Gastrocnemius medialis (tissue), 4 donors: Measurements from ENCODE around the gene NSMF. TPM values are rescaled to one million over a fixed set of nuclear protein-coding genes. Genes with fewer than 3 reads are reported as not detected.

Experiments
- ATAC-seq, 2 donors: fragments of 150-250 bp; one replicate each; pipeline ENCODE4 v1.9.1; 2016
- DNase-seq, 2 donors: peaks; one replicate each; pipeline ENCODE4 v3.0.0-alpha.2; 2019
- H3K27ac ChIP-seq, 4 donors: fragments of 200-600 bp; sonication (generic); 1 replicate in 1 of 4; 2 replicates in 3 of 4; pipeline ENCODE4 v1.5.1; 2016 to 2018; ENCODE audit warnings: mild to moderate bottlenecking in 2 of 4, moderate library complexity in 1 of 4
- H3K27me3 ChIP-seq, 3 donors: fragments of 200-600 bp; sonication (generic) in 2 of 3; 1 replicate in 1 of 3; 2 replicates in 2 of 3; pipeline versions ENCODE4 v1.5.1 to v1.6.0; 2016 to 2019; ENCODE audit warnings: mild to moderate bottlenecking in 1 of 3, moderate library complexity in 1 of 3
- H3K36me3 ChIP-seq, 2 donors: fragments of 200-600 bp; sonication (generic) in 1 of 2; one replicate each; pipeline ENCODE4 v1.5.1; 2017 to 2018
- H3K4me1 ChIP-seq, 2 donors: fragments of 200-600 bp; sonication (generic) in 1 of 2; one replicate each; pipeline ENCODE4 v1.5.1; 2016 to 2017; ENCODE audit warnings: mild to moderate bottlenecking in 2 of 2
- H3K4me3 ChIP-seq, 4 donors: fragments of 200-600 bp; sonication (generic) in 3 of 4; 1 replicate in 1 of 4; 2 replicates in 3 of 4; pipeline ENCODE4 v1.5.1; 2016 to 2019; ENCODE audit warnings: mild to moderate bottlenecking in 2 of 4
- H3K9me3 ChIP-seq, 3 donors: fragments of 200-600 bp; sonication (generic) in 2 of 3; 1 replicate in 1 of 3; 2 replicates in 2 of 3; pipeline ENCODE4 v1.5.1; 2016 to 2019
- POLR2A ChIP-seq, 2 donors: fragments of 450-650 bp; IDR thresholded peaks; one replicate each; pipeline ENCODE4 v1.6.1; 2017; ENCODE audit warnings: antibody characterized with exemption in 2 of 2, mild to moderate bottlenecking in 2 of 2, moderate library complexity in 2 of 2
- in situ Hi-C, 4 donors: fragments of 200-750 bp; cut with MboI; loops; one replicate each; pipeline versions ENCODE4 v1.15.0 to v1.8.0; 2017; ENCODE audit warnings: low sequenced_read_pairs in 4 of 4
- intact Hi-C: fragments of 100-400 bp; cut with DNase I; formaldehyde crosslinking; loops from one replicate; pipeline ENCODE4 v1.15.1; 2023; ENCODE audit warnings: low total_unique reads
- total RNA-seq, 4 donors: library from RNA; depleted of rRNA; stranded (reverse); fragments of >200 nt; gene quantifications; one replicate each; pipeline versions ENCODE4 v1.1.0 to v1.2.3, GENCODE V29; 2016
- TF ChIP-seq, protein P1 (sequence below), 5 experiments: fragments of 450-650 bp in 3 of 5; fragments of 200-600 bp in 2 of 5; sonication (generic) in 2 of 5; IDR thresholded peaks in 4 of 5; conservative IDR thresholded peaks in 1 of 5; 1 replicate in 4 of 5; 2 replicates in 1 of 5; pipeline ENCODE4 v1.5.1; 2016 to 2019; ENCODE audit warnings: antibody characterized with exemption in 5 of 5, mild to moderate bottlenecking in 3 of 5, moderate library complexity in 3 of 5

Gene NSMF
- total RNA-seq, 4 donors from 2014 or later = 4.4 to 8.4 (median 7.1) TPM

DNA sequence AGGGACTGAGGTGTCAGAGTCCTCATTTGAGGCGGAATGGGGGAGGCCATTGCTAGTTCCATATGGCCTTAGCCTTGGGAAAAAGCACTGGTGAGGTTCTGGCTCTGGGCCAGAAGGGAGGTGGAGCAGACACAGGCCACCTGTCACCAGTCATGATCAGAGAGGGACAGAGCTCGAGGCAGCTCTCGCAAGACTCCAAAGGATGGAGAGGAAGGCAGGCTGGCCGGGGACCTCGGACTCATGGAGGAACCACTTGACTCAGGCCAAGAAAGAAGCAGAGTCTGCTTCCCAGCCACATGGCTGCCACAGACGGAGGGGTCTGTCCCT is 29.2 kb upstream of the NSMF start:
- TF ChIP-seq, protein P1, sequence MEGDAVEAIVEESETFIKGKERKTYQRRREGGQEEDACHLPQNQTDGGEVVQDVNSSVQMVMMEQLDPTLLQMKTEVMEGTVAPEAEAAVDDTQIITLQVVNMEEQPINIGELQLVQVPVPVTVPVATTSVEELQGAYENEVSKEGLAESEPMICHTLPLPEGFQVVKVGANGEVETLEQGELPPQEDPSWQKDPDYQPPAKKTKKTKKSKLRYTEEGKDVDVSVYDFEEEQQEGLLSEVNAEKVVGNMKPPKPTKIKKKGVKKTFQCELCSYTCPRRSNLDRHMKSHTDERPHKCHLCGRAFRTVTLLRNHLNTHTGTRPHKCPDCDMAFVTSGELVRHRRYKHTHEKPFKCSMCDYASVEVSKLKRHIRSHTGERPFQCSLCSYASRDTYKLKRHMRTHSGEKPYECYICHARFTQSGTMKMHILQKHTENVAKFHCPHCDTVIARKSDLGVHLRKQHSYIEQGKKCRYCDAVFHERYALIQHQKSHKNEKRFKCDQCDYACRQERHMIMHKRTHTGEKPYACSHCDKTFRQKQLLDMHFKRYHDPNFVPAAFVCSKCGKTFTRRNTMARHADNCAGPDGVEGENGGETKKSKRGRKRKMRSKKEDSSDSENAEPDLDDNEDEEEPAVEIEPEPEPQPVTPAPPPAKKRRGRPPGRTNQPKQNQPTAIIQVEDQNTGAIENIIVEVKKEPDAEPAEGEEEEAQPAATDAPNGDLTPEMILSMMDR (IDR thresholded peaks at IDR 0.05 in 4 of 5, conservative IDR thresholded peaks at IDR 0.05 in 1 of 5) = no peak
- no peak for TF ChIP-seq POLR2A (IDR thresholded peaks at IDR 0.05)
- Histone ChIP-seq H3K9me3 (no peaks in the 10 kb centered on the region), H3K27ac (no peak overlapping the region), H3K4me1 (no peaks in the 10 kb centered on the region), H3K36me3 (peaks cover 0 to 19% of the 10 kb centered on the region in 2 donors), H3K27me3 (no peaks in the 10 kb centered on the region), H3K4me3 (no peak overlapping the region)
- in situ Hi-C loops (no loop called here), intact Hi-C loops (no loop called here)
- no peak for ATAC-seq
- no peak for DNase-seq

DNA sequence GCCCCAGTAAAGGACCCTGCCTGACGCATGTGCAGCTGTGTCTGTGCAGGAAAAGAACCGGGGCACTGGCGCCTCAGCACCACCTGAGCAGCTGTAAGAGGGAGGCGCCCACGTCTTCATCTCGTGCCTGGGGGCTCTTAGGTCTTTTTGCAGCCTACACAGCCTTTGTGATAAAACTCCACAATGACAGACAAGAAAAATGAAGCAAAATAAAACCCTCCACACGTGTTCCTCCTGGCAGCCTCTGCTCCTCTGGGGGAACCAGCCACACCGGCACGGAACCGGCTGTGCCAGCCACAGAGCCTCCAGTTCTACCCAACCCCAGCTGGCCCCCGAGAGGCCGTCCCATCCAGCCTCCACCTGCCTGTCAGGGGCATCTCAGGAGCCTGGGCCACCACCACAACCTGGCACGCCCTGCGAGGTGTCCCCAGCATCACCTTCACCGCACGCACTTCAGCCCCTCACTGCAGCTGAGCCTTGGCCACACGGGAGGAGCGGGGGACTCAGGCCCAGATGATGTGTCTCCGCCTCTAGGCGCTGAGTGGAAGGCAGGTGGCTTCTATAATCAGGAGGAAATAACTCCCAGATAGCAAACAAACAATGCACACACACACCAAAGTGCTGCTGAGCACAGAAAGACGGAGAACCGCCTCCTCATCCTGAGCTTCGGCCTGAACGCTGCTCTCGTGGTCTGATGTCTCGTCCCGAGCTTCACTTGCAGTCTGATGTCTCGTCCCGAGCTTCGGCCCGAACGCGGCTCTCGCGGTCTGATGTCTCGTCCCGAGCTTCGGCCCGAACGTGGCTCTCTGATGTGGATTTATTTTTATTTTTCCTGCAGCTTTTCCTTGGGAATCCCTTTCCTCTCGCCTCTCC is 28.6 kb upstream of the NSMF start:
- no peak for ATAC-seq
- H3K9me3 ChIP-seq = no peaks in the 10 kb centered on the region
- no peak overlapping the region for H3K27ac ChIP-seq
- no peaks in the 10 kb centered on the region for H3K4me1 ChIP-seq
- intact Hi-C loops = no loop called here
- peaks cover 0 to 19% of the 10 kb centered on the region in 2 donors for H3K36me3 ChIP-seq
- no peak for DNase-seq
- no peaks in the 10 kb centered on the region for H3K27me3 ChIP-seq
- in situ Hi-C loops = no loop called here
- no peak overlapping the region for H3K4me3 ChIP-seq
- no peak for TF ChIP-seq POLR2A (IDR thresholded peaks at IDR 0.05)
- TF ChIP-seq, protein P1 (IDR thresholded peaks at IDR 0.05 in 4 of 5, conservative IDR thresholded peaks at IDR 0.05 in 1 of 5) = no peak

DNA sequence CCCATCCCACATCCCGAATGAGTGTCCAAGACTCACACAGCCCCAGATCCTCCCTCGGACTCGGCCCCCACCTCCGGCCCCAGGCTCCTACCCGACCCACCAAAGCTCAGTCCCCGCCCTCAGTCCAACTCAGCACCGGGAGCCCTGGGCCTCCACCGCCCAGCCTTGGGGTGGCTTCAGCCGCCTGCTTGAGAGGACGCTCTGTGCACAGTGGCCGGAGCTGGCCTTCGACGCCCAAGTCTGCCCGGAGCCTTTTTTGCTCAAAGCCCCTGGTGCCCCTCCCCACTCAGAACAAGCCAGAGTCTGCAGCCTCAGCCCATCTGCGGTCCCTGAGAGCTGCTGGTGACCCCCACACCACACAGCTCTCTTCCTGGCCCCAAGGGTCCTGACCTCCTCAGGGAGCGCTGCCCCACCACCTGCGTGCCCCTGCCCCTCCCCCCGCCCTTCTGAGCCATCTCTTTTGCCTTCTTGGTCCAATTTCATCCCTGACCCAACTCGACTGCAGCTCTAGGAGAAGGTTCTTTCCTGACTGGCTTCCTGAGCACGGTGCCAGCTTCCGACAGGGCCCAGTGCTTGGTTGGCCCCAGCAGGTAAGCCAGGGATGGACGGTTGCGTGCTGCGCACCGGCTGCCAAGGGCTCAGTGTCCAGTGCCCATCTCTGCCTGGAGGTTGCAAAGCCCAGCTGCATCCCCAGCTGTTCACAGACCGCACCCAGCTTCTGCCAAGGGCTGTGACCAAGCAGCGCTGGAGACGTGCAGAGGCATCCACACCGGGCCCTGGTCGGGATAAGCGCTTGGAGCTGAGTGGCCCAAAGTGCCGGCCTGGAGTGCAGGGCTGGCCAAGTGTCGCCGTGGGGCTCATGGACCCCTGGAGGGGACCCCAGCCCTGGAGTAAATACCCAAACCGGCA is 27.7 kb upstream of the NSMF start:
- H3K36me3 ChIP-seq = peaks cover 0 to 19% of the 10 kb centered on the region in 2 donors
- H3K4me3 ChIP-seq = no peak overlapping the region
- no peaks in the 10 kb centered on the region for H3K27me3 ChIP-seq
- no peak for ATAC-seq
- no peak for TF ChIP-seq POLR2A (IDR thresholded peaks at IDR 0.05)
- TF ChIP-seq, protein P1 (IDR thresholded peaks at IDR 0.05 in 4 of 5, conservative IDR thresholded peaks at IDR 0.05 in 1 of 5) = no peak
- in situ Hi-C loops (no loop called here), intact Hi-C loops (no loop called here)
- DNase-seq = no peak
- no peaks in the 10 kb centered on the region for H3K9me3 ChIP-seq
- H3K27ac ChIP-seq = no peak overlapping the region
- H3K4me1 ChIP-seq = peaks cover 0 to 3% of the 10 kb centered on the region in 2 donors

DNA sequence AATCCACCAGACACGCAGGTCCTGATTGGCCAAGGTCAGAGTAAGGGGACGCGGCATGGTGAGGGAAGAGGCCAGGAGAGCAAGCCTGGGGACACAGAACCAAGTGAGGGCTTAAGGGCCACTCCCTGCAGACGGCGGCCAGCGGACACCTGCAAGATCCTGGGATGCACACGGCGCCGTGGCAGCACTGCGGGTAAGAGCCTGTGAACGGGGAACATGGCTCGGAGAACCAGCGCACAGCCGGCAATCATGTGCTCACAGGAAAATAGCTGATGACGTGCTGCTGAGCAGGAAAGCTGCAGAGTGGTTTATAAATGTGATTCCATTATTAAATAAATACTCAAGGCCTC is 27.0 kb upstream of the NSMF start:
- no peak for ATAC-seq
- Histone ChIP-seq H3K27ac (no peak overlapping the region), H3K4me3 (no peak overlapping the region), H3K9me3 (no peaks in the 10 kb centered on the region), H3K27me3 (no peaks in the 10 kb centered on the region), H3K4me1 (peaks cover 0 to 3% of the 10 kb centered on the region in 2 donors), H3K36me3 (peaks cover 0 to 23% of the 10 kb centered on the region in 2 donors)
- TF ChIP-seq, protein P1 (IDR thresholded peaks at IDR 0.05 in 4 of 5, conservative IDR thresholded peaks at IDR 0.05 in 1 of 5) = no peak
- TF ChIP-seq POLR2A (IDR thresholded peaks at IDR 0.05) = no peak
- intact Hi-C loops (no loop called here), in situ Hi-C loops (no loop called here)
- DNase-seq = no peak
